GM23338 (cell line): ENCODE measurements around the gene PDE6A.

Experiments
- CREB1 ChIP-seq: fragments of 250-450 bp; sonication (Bioruptor Pico); IDR thresholded peaks from 2 replicates; pipeline ENCODE4 v1.5.0; 2020; ENCODE audit warnings: low read depth, mild to moderate bottlenecking, moderate library complexity
- EZH2 ChIP-seq: fragments of 200-600 bp; sonication (generic); IDR thresholded peaks from one replicate; pipeline ENCODE4 v1.8.0; 2017; ENCODE audit warnings: antibody characterized with exemption, mild to moderate bottlenecking, low read depth; ENCODE audit not compliant: unreplicated experiment
- EZH2phosphoT487 ChIP-seq: fragments of 200-600 bp; sonication (generic); IDR thresholded peaks from one replicate; pipeline ENCODE4 v1.8.1; 2018; ENCODE audit warnings: antibody characterized with exemption; ENCODE audit not compliant: unreplicated experiment
- JUNB ChIP-seq: IDR thresholded peaks from one replicate; pipeline ENCODE4 v1.6.1; 2016; ENCODE audit warnings: antibody characterized with exemption; ENCODE audit not compliant: unreplicated experiment
- NANOG ChIP-seq: IDR thresholded peaks from 2 replicates; pipeline ENCODE4 v1.6.1; 2016; ENCODE audit warnings: antibody characterized with exemption, borderline replicate concordance
- POLR2AphosphoS5 ChIP-seq: IDR thresholded peaks from 2 replicates; pipeline ENCODE4 v1.6.1; 2016; ENCODE audit warnings: antibody characterized with exemption, low read depth
- STAT1 ChIP-seq: IDR thresholded peaks from one replicate; pipeline ENCODE4 v1.6.1; 2016; ENCODE audit warnings: antibody characterized with exemption; ENCODE audit not compliant: unreplicated experiment
- ZNF114 ChIP-seq: fragments of 250-450 bp; sonication (Bioruptor Pico); IDR thresholded peaks from 2 replicates; pipeline ENCODE4 v1.5.0; 2020; ENCODE audit warnings: mild to moderate bottlenecking, moderate library complexity
- ZNF331 ChIP-seq: fragments of 250-450 bp; sonication (Bioruptor Pico); IDR thresholded peaks from 2 replicates; pipeline ENCODE4 v1.5.0; 2020; ENCODE audit warnings: low read depth, mild to moderate bottlenecking, moderate library complexity
- TF ChIP-seq, protein P1 (sequence below), 2 experiments: fragments of 200-600 bp in 1 of 2; sonication (generic) in 1 of 2; conservative IDR thresholded peaks; 2 replicates each; pipeline versions ENCODE4 v1.5.1 to v1.6.1; 2016 to 2017; ENCODE audit warnings: antibody characterized with exemption in 2 of 2, low read depth in 2 of 2, mild to moderate bottlenecking in 2 of 2, moderate library complexity in 1 of 2
- TF ChIP-seq, protein P2 (sequence below): IDR thresholded peaks from one replicate; pipeline ENCODE4 v1.6.1; 2018; ENCODE audit warnings: antibody characterized with exemption; ENCODE audit not compliant: unreplicated experiment
- TF ChIP-seq, protein P3 (sequence below): IDR thresholded peaks from 2 replicates; pipeline ENCODE4 v1.6.1; 2016; ENCODE audit warnings: antibody characterized with exemption
- TF ChIP-seq, protein P4 (sequence below): fragments of 250-450 bp; sonication (Bioruptor Pico); IDR thresholded peaks from 2 replicates; pipeline ENCODE4 v1.5.0; 2020; ENCODE audit warnings: mild to moderate bottlenecking, moderate library complexity

DNA sequence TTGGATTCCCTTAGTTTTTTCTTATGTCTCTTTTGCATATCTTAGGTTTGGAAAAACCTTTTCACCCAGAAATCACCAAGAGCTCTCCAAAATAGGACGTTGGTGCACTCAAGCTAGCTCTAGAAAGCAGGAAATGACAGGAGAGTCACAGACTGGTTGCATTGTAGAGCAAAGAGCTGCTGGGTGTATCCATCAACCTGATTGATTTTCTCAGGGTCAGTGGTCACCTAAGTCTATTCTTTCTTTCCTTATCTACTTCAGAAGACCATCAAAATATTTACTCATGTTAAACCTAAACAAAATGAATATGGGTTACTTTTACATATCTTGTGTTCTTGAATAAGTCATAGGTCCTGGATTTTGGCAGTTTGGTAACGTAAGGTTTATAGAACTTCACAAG is 30.8 kb upstream of the PDE6A start:
- TF ChIP-seq, protein P1, sequence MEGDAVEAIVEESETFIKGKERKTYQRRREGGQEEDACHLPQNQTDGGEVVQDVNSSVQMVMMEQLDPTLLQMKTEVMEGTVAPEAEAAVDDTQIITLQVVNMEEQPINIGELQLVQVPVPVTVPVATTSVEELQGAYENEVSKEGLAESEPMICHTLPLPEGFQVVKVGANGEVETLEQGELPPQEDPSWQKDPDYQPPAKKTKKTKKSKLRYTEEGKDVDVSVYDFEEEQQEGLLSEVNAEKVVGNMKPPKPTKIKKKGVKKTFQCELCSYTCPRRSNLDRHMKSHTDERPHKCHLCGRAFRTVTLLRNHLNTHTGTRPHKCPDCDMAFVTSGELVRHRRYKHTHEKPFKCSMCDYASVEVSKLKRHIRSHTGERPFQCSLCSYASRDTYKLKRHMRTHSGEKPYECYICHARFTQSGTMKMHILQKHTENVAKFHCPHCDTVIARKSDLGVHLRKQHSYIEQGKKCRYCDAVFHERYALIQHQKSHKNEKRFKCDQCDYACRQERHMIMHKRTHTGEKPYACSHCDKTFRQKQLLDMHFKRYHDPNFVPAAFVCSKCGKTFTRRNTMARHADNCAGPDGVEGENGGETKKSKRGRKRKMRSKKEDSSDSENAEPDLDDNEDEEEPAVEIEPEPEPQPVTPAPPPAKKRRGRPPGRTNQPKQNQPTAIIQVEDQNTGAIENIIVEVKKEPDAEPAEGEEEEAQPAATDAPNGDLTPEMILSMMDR (conservative IDR thresholded peaks at IDR 0.05; ENCODE audit: low read depth in 2 of 2) = no peak
- TF ChIP-seq POLR2AphosphoS5 = no peak
- TF ChIP-seq, protein P2, sequence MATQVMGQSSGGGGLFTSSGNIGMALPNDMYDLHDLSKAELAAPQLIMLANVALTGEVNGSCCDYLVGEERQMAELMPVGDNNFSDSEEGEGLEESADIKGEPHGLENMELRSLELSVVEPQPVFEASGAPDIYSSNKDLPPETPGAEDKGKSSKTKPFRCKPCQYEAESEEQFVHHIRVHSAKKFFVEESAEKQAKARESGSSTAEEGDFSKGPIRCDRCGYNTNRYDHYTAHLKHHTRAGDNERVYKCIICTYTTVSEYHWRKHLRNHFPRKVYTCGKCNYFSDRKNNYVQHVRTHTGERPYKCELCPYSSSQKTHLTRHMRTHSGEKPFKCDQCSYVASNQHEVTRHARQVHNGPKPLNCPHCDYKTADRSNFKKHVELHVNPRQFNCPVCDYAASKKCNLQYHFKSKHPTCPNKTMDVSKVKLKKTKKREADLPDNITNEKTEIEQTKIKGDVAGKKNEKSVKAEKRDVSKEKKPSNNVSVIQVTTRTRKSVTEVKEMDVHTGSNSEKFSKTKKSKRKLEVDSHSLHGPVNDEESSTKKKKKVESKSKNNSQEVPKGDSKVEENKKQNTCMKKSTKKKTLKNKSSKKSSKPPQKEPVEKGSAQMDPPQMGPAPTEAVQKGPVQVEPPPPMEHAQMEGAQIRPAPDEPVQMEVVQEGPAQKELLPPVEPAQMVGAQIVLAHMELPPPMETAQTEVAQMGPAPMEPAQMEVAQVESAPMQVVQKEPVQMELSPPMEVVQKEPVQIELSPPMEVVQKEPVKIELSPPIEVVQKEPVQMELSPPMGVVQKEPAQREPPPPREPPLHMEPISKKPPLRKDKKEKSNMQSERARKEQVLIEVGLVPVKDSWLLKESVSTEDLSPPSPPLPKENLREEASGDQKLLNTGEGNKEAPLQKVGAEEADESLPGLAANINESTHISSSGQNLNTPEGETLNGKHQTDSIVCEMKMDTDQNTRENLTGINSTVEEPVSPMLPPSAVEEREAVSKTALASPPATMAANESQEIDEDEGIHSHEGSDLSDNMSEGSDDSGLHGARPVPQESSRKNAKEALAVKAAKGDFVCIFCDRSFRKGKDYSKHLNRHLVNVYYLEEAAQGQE = no peak
- TF ChIP-seq EZH2phosphoT487 = no peak
- no peak for TF ChIP-seq EZH2
- no peak for TF ChIP-seq CREB1 (CRISPR knock-in tag)
- TF ChIP-seq JUNB = no peak
- no peak for TF ChIP-seq ZNF114
- no peak for TF ChIP-seq ZNF331 (CRISPR knock-in tag)
- TF ChIP-seq, protein P3, sequence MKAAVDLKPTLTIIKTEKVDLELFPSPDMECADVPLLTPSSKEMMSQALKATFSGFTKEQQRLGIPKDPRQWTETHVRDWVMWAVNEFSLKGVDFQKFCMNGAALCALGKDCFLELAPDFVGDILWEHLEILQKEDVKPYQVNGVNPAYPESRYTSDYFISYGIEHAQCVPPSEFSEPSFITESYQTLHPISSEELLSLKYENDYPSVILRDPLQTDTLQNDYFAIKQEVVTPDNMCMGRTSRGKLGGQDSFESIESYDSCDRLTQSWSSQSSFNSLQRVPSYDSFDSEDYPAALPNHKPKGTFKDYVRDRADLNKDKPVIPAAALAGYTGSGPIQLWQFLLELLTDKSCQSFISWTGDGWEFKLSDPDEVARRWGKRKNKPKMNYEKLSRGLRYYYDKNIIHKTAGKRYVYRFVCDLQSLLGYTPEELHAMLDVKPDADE = no peak
- TF ChIP-seq NANOG = no peak
- TF ChIP-seq, protein P4, sequence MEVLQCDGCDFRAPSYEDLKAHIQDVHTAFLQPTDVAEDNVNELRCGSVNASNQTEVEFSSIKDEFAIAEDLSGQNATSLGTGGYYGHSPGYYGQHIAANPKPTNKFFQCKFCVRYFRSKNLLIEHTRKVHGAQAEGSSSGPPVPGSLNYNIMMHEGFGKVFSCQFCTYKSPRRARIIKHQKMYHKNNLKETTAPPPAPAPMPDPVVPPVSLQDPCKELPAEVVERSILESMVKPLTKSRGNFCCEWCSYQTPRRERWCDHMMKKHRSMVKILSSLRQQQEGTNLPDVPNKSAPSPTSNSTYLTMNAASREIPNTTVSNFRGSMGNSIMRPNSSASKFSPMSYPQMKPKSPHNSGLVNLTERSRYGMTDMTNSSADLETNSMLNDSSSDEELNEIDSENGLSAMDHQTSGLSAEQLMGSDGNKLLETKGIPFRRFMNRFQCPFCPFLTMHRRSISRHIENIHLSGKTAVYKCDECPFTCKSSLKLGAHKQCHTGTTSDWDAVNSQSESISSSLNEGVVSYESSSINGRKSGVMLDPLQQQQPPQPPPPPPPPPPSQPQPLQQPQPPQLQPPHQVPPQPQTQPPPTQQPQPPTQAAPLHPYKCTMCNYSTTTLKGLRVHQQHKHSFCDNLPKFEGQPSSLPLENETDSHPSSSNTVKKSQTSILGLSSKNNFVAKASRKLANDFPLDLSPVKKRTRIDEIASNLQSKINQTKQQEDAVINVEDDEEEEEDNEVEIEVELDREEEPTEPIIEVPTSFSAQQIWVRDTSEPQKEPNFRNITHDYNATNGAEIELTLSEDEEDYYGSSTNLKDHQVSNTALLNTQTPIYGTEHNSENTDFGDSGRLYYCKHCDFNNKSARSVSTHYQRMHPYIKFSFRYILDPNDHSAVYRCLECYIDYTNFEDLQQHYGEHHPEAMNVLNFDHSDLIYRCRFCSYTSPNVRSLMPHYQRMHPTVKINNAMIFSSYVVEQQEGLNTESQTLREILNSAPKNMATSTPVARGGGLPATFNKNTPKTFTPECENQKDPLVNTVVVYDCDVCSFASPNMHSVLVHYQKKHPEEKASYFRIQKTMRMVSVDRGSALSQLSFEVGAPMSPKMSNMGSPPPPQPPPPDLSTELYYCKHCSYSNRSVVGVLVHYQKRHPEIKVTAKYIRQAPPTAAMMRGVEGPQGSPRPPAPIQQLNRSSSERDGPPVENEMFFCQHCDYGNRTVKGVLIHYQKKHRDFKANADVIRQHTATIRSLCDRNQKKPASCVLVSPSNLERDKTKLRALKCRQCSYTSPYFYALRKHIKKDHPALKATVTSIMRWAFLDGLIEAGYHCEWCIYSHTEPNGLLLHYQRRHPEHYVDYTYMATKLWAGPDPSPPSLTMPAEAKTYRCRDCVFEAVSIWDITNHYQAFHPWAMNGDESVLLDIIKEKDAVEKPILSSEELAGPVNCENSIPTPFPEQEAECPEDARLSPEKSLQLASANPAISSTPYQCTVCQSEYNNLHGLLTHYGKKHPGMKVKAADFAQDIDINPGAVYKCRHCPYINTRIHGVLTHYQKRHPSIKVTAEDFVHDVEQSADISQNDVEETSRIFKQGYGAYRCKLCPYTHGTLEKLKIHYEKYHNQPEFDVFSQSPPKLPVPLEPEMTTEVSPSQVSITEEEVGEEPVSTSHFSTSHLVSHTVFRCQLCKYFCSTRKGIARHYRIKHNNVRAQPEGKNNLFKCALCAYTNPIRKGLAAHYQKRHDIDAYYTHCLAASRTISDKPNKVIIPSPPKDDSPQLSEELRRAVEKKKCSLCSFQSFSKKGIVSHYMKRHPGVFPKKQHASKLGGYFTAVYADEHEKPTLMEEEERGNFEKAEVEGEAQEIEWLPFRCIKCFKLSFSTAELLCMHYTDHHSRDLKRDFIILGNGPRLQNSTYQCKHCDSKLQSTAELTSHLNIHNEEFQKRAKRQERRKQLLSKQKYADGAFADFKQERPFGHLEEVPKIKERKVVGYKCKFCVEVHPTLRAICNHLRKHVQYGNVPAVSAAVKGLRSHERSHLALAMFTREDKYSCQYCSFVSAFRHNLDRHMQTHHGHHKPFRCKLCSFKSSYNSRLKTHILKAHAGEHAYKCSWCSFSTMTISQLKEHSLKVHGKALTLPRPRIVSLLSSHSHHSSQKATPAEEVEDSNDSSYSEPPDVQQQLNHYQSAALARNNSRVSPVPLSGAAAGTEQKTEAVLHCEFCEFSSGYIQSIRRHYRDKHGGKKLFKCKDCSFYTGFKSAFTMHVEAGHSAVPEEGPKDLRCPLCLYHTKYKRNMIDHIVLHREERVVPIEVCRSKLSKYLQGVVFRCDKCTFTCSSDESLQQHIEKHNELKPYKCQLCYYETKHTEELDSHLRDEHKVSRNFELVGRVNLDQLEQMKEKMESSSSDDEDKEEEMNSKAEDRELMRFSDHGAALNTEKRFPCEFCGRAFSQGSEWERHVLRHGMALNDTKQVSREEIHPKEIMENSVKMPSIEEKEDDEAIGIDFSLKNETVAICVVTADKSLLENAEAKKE = no peak
- no peak for TF ChIP-seq STAT1
